ENCODE measurements around the gene GPRC5C.

GPRC5C gene

DNA sequence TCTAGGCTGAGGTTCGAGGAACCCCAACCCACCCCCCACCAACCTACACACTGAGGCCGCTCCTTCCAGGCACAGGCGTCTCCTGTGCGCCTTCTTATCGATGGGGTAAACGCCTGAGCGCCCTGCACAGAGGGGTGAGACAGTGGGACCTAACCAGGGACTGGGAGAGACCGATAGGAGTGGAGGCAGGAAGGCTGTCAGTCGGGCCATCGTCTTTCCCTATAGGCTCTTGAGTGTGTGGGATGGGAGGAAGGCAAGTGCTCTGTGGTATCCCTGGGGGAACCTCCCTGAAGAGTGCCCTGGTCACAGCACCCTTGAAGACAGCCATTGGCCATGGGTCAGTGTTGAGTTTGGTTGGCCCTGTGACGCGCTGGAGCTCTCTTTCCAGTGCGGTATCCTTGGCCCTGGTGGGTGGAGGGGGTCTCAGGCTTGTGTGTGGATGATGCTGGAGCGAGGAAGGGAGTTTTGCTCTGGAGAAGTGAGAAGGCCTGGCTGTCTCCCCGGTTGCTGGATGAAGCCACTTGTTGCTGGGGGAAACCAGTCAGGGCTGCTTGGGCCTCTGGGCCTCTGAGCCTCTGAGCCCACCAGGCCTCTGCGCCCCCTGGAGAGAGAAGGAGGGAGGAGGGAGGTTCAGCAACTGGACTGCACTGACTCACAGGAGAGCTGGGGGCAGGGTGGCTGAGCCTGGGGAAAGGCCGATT lies 1.7 kb downstream of the GPRC5C start:
- DNase-seq (ENCODE audit: low read depth): no peak

DNA sequence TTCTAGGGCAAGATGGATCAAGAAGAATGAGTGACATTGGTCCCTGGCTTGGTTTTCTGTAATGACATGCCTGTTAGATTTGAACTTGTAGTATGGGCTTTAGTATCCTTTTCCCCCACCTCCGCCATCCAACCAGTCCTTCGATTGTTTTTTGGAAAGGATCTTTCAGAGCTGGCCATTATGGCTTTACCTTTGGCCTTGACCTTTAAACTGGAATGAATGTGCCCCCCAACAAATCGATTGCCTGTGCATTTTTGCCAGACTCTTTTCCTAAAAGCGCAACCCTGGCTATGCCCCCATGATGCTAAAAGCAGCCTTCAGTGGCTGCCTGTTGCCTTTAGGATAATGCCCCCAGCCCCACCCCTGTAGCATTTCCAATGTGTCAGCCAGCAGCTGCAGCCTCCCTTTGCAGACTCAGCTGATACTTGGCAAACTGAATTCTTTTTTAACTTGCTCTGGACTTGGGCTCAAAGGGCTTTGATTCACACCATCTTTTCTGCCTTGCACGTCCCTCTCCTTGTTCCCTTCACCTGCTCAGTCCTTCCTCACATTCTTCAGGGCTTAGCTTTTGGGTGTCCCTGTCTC lies 4.0 kb downstream of the GPRC5C start:
- DNase-seq (ENCODE audit: low read depth): no peak

DNA sequence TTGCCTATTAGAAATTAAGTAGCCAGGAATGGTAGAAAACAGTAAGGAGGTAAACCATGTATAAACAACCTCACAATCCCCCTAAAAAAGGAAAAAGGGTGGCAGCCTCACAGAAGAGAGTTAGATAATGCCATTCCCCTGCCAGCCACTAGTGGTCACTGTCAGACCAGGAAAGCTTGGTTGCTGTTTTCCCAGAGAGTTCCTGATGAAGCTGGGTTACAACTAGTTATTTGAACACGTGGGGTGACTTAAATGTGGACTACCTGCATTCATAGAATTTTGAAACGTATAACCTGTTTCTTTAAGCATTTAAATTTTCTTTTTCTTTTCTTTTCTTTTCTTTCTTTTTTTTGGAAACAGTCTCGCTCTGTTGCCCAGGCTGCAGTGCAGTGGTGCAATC lies 5.8 kb downstream of the GPRC5C start:
- no peak for DNase-seq (ENCODE audit: low read depth)

DNA sequence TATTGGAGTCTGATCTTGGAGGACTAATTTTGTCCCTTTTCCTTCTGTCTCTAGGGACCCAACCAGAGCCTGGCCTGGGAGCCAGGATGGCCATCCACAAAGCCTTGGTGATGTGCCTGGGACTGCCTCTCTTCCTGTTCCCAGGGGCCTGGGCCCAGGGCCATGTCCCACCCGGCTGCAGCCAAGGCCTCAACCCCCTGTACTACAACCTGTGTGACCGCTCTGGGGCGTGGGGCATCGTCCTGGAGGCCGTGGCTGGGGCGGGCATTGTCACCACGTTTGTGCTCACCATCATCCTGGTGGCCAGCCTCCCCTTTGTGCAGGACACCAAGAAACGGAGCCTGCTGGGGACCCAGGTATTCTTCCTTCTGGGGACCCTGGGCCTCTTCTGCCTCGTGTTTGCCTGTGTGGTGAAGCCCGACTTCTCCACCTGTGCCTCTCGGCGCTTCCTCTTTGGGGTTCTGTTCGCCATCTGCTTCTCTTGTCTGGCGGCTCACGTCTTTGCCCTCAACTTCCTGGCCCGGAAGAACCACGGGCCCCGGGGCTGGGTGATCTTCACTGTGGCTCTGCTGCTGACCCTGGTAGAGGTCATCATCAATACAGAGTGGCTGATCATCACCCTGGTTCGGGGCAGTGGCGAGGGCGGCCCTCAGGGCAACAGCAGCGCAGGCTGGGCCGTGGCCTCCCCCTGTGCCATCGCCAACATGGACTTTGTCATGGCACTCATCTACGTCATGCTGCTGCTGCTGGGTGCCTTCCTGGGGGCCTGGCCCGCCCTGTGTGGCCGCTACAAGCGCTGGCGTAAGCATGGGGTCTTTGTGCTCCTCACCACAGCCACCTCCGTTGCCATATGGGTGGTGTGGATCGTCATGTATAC lies 8.0 kb downstream of the GPRC5C start:
- DNase-seq (ENCODE audit: low read depth): no peak

DNA sequence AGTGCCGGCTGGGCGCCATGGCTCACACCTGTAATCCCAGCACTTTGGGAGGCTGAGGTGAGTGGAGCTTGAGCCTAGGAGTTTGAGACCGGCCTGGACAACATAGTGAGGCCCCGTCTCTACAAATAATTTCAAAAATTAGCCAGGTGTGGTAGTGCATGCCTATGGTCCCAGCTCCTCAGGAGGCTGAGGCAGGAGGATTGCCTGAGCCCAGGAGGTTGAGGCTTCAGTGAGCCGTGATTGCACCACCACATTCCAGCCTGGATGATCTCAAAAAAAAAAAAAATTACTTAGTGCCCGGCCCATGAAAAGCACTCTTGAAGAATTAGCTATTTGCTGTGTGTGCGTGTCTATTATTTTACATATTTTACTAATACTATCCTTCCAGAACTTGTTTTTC lies 9.6 kb downstream of the GPRC5C start:
- no peak for DNase-seq (ENCODE audit: low read depth)

DNA sequence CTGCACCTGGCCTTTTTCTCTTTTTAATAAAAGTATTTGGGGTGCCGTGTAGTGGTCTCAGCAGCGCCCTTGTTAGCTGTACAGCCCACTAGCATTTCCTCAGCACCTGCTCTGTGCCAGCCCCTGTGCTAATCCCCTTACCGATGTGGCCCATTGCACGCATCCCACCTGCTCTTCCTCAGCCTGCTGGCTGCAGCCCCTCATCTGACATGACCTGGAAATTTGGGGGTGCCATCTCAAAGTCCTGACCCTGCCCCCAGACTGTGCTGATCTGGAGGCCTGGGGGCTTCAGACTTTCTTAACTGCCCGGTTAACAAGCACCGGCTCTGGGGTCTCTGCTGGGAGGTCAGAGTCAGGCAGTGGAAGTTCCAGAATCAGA lies 10.4 kb downstream of the GPRC5C start:
- DNase-seq (ENCODE audit: low read depth): no peak

DNA sequence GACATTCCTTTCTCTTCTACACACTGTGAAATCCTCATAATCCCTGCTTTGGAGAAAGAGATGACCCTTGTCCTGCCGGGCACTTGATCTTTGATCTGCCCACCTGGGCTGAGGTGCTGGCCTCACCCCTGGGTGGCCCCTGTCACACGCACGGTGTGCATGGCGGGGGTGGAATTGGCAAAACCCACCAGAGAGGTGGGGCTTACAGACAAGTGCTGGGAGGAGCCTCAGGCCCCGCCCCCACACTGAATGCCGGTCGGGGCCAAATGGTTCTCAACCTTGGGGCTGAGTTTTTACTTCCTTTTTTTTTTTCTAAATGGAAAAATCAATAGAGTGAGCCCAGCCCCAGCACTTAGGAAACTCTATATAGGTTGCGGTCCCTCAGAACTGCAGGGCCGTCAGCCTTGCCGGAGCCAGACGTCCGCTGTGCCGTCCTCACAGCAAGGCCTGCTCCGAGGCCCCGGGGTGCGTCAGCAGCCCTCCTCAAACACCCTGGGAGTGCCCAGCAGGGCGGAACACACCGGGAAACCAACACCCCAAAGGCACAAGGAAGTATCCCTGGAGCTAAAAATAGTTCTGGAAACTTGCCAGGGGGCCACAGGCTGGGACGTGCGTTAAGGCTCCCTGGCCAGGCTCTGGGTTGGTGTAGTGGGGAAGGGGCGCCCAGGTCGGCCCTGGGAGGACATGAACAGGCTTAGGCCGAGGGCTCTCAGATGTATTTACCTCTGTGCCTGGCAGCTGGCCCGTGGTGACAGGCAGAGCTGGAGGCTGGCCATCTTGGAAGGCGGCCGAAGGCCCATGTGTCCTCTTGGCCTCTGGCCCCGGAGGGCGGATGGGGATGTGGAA lies 11.0 kb downstream of the GPRC5C start:
- DNase-seq (ENCODE audit: low read depth): no peak

DNA sequence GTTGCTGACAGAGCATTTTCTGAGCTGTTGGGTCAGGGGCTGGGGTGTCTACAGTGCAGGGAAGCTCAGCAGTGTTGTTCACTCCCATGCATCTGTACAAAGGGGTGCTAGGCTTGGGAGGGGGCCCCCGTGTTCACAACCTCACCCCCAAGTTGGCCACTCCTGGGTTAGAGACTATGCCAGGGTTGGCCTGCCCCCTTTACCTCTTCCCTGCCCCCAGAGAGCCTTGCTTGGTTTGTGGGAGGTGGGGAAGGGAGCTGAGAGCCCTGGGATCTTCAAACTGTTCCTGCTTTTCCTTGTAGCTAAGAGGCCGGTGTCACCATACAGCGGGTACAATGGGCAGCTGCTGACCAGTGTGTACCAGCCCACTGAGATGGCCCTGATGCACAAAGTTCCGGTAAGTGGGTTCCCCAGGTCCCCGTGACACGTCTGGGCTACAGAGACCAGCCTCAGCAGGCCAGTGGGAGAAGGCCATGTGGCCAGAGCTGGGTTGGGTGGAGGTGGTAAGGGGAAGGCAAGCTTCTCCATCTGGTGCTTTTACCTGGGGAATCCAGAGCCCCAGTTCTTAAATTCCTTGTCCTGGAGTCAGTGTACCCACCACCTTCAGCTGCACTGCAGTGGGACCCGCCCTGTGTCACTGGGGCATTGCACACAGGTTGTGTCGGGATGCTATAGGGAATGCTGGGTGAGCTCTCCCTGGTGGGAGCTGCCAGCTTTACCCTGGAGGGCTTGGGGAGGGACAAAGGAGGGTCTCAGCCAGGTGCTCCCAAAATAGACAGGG lies 11.8 kb downstream of the GPRC5C start:
- DNase-seq (ENCODE audit: low read depth): no peak

DNA sequence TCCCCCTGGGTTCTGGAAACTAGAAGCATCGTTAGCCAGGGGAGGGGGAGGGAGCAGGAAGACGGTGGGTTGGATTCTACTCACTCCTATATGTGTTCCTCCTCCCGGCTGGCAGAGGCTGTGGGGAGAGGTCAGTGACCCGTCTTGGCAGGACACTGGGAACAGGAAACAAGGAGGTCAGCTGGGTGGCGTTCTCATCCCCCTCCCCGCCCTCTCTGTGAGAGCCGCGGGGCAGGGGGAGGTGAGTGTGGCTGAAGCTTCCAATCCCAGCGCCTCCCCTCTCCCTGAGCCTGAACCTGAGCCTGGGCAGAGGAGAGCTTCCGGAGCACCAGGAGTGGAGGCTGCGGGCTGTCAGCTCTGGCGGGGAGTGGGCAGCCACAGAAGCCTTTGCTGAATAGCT lies 12.5 kb downstream of the GPRC5C start:
- no peak for DNase-seq (ENCODE audit: low read depth)

DNA sequence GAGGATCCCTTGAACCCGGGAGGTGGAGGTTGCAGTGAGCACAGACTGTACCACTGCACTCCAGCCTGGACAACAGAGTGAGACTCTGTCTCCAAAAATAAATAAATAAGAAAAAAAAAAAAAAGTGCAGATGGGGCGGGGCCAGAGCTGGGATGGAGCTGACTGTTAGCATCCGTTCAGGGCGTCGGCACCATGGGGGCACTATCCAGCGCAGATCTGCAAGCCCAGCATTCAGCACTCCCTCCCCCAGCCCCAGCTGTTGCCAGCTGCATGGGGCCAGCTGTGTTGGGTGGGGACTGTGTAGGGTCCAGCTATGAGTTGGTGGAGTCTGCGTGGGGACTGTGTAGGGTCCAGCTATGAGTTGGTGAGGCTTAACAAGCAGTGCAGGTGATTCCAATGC lies 13.3 kb downstream of the GPRC5C start:
- DNase-seq (ENCODE audit: low read depth): no peak

DNA sequence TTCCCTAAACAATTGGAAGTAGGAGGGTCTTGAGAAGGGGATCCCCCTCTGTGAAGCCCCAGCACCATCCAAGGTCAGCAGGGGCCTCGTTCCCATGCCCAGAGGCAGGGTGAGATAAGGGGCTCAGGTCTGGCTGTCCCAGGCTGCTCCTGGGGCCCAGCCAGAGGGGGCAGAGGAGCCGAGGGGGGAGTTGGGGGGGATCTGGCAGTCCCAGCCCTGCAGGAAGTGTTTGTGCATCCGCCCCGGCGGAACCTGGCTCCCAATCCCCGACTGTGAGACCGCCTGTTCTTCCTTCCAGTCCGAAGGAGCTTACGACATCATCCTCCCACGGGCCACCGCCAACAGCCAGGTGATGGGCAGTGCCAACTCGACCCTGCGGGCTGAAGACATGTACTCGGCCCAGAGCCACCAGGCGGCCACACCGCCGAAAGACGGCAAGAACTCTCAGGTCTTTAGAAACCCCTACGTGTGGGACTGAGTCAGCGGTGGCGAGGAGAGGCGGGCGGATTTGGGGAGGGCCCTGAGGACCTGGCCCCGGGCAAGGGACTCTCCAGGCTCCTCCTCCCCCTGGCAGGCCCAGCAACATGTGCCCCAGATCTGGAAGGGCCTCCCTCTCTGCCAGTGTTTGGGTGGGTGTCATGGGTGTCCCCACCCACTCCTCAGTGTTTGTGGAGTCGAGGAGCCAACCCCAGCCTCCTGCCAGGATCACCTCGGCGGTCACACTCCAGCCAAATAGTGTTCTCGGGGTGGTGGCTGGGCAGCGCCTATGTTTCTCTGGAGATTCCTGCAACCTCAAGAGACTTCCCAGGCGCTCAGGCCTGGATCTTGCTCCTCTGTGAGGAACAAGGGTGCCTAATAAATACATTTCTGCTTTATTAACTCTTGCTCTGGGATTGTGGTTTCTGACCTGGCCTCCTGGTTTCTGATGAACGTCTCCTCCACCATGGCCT lies 14.9 kb downstream of the GPRC5C start:
- no peak for DNase-seq (ENCODE audit: low read depth)

DNA sequence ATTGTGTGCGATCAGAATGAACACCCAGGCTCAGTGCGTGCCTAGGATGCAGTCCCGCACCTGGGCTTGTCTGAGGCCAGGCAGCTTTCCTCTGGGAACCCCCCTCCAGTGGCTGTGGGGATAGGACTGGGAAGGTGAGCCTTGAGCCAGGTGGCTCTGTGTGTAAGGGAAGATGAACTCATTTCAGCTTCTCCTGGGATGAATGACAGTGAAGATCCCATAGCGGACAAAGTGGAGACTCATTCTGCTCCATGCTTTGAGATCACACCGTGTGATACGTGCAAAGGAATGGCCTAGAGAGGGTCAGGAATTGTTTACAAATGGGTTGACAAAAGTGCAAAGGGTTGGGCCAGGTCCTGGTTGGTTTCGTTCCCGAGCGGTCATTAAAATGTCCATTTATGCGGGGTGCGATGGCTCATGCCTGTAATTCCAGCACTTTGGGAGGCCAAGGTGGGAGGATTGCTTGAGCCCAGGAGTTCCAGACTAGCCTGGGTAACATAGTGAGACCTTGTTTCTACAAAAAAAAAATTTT lies 15.8 kb downstream of the GPRC5C start:
- no peak for DNase-seq (ENCODE audit: low read depth)

DNA sequence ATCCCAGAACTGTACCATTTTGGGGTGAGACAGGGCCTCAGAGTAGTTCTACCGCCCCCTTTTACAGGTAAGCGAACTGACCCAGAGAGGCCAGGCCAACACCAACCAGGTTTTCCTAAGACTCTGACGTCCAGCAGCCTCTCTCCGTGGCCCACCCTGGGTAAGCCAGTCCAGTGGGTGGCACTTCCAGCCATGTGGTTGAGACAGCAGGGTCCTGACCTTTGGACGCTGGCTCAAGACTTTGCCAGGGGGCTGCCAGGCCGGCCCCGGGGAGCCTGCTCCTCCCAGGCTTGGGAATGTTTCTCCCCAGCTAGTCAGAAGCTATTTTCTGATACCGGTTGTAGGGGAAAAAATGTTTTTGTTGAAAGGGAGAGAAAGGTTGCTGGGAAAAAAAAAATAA lies 16.9 kb downstream of the GPRC5C start:
- no peak for DNase-seq (ENCODE audit: low read depth)

DNA sequence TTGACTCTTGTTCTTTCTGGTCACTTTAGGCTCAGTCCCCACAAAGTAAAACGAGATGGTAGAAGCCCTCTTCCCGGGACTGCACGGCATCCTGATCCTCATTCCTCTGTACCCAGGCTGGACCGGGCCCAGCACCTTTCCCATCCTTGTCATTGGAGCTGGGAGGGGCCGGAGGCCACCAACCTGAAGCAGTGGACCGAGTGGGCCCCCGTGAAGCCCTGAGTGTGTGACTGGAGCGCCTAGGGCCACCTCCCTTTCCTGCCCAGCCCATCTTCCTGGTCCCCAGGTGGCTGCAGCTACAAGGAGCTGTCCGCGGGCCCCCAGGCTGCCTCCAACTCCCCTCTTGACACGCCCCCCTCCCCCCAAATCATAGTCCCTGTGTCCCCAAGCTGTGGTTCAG lies 17.4 kb downstream of the GPRC5C start:
- no peak for DNase-seq (ENCODE audit: low read depth)

DNA sequence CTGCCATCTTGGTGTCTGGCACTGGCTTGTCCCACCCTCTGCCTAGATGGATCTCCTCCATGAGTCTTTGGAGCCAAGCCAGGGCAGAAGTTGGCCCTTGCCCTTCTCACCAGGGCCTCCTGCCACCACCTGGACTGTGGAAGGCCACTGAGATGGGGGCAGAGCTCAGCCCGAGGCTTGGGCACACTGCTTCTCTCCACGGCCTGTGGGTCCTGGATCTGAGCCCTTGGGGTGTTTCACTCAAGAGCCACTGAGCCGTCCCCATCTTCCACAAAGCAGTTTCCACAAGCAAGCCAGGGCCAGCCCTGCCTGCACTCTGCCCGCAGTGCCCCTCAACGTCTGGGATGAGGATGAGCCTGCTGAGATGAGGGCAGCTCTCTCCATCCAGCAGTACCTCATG lies 17.9 kb downstream of the GPRC5C start:
- DNase-seq (ENCODE audit: low read depth): no peak

DNA sequence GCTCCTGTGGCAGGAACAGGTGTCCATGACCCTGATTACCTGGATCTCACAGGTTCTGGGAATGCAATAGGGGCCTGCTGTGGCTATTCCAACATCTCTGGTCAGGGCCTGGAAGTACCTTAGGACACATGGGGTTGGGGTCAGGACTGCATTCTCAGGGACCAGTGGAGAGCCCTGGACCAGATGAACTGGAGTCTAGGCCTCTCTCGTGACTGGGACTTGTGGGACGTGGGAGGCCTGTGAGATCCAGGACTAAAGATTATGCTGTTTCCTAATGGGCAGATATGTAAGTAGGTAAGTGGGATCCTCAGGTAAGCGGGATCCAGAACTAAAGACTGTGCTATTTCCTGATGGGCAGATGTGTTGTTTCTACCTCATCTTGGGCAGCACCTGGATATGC lies 18.3 kb downstream of the GPRC5C start:
- DNase-seq (ENCODE audit: low read depth): no peak

DNA sequence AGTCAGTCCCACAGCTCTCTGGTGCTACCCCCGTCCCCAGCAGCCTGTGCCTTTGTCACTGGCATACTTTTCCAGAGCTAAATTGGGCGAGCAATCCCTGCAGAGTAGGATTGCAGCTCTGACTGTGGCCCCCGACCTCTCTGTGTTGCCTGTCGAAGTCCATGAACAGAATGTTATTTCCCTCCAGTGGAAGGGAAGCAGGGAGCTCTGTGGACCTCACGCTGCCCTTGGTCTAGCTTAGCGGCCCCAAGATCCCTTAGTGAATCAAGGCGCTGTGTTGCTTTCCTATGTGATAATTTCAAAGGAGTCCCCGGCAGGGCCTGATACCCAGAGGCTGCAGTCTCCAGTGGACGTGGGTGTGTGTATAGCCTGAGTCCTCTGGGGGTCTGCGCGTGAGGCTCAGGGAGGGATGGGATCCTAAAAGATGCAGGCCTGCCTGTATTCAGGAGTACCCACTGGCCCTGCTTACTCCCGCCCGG lies 19.1 kb downstream of the GPRC5C start:
- DNase-seq (ENCODE audit: low read depth): no peak

DNA sequence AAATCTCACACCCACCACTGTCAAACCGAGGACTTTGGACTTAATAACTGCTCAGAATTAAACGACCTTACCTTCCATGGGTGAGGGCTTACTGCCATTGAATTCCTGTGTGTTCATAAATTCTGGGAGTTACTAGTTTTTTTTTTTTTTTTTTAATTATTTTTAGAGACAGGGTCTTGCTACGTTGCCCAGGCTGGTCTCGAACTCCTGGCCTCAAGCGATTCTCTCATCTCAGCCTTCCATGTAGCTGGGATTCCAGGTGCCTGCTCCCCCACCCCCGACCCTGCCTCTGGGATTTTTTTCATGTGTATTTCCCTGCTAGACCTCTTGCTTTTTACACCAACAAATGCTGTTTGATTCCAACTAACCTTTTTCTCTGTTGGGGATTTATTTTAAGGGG lies 19.7 kb downstream of the GPRC5C start:
- DNase-seq (ENCODE audit: low read depth): no peak

DNA sequence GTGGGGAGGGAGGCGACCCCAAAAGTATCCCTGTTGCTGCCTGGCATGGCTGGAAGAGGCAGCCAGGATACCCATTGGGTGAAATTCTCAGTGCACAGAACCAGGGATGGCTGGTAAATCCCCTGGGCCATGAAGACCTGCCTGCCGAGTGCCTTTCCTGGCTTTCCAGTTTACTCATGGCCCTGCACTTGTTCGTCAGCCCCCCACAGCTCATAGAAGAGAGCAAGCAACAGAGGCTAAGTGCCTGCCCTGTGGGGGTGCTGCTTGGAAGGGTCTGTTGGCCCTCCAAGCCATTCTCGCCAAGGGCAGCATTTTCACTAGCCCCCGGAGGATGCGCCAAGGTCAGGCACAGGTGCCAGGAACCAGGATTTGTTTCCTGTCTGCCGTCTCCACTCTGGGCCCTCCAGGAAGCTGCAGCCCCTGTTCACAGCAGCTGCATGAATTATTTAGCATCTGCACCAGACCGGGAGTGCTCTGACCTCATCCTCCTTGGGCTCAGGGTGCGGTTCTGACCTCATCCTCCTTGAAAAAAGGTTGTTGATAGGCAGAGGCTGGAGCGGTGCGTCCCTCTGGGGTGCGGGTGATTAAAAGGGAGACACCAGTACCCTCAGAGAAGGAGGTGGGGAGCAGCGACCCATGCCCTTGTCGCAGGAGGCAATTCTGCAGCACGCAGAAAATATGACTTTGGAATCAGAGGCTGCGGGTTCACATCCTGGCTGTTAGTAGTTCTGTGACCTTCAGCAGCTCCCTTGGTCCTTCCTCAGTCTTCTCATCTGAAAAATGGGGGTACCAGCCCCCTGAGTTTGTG lies 20.3 kb downstream of the GPRC5C start:
- DNase-seq (ENCODE audit: low read depth): no peak

All from GM04503 (cell line).